Peyer's patch (tissue), 4 donors: Measurements from ENCODE around the gene SYNRG.

Source experiments
- CTCF ChIP-seq, 6 experiments: fragments of 450-650 bp in 4 of 6; fragments of 200-600 bp in 2 of 6; sonication (generic) in 1 of 6; IDR thresholded peaks; one replicate each; pipeline ENCODE4 v1.5.1; 2017 to 2019; ENCODE audit warnings: antibody characterized with exemption in 6 of 6, mild to moderate bottlenecking in 3 of 6, moderate library complexity in 1 of 6
- POLR2A ChIP-seq, 2 donors: fragments of 450-650 bp; IDR thresholded peaks; one replicate each; pipeline ENCODE4 v1.5.1; 2017; ENCODE audit warnings: antibody characterized with exemption in 2 of 2, mild to moderate bottlenecking in 2 of 2, moderate library complexity in 2 of 2

GRCh38 chr17:37592291-37592690 is 16.9 kb downstream of the SYNRG start:
- no peak for TF ChIP-seq CTCF (IDR thresholded peaks at IDR 0.05)
- TF ChIP-seq POLR2A (IDR thresholded peaks at IDR 0.05) = no peak
